Endothelial cell of umbilical vein (primary cell): ENCODE measurements around the gene USP48. TPM values are rescaled to one million over a fixed set of nuclear protein-coding genes. Genes with fewer than 3 reads are reported as not detected.
A peak's percentile ranks its signal among the peaks of the same experiment; 100 is the strongest.

ENCODE experiments used
- BruUV-seq: library from RNA; stranded (reverse); fragments of 400-500 nt; replicated peaks from 2 replicates; lab custom pipeline; 2021; lab: Mats Ljungman, UMichigan
- CTCF ChIA-PET: fragments of 300-600, 350-600 bp; sonication (Branson Sonifier 250); formaldehyde crosslinking; loops from one replicate; lab custom pipeline; 2021; ENCODE audit warnings: antibody characterized with exemption, inconsistent platforms; lab: Charles Lee
- POLR2A ChIA-PET: fragments of 300-600, 350-600 bp; sonication (Branson Sonifier 250); formaldehyde crosslinking; loops from one replicate; lab custom pipeline; 2021; ENCODE audit warnings: antibody characterized with exemption, inconsistent platforms; lab: Charles Lee
- DNase-seq: peaks from one replicate; pipeline ENCODE4 v3.0.0-alpha.2; 2011; ENCODE audit warnings: low read depth, low spot score
- FAIRE-seq: peaks from 2 replicates; lab custom pipeline; 2011; peaks lifted over from hg19 to GRCh38; lab: Jason Lieb, UNC
- H2AFZ ChIP-seq: 2 replicates; pipeline ENCODE4 v1.6.0; 2012; ENCODE audit warnings: low read depth, low read length, control low read depth, inconsistent platforms
- H3K27ac ChIP-seq: 2 replicates; pipeline ENCODE4 v1.5.1; 2011; ENCODE audit warnings: low read depth, mild to moderate bottlenecking, control low read depth, low read length, moderate library complexity; ENCODE audit not compliant: insufficient read depth
- H3K27me3 ChIP-seq, 2 experiments: 2 replicates each; pipeline versions ENCODE4 v1.6.0 to v1.6.1; 2011; ENCODE audit warnings: low read length in 2 of 2, mixed read lengths in 1 of 2; ENCODE audit not compliant: control insufficient read depth in 2 of 2, insufficient read depth in 2 of 2
- H3K36me3 ChIP-seq, 2 experiments: 2 replicates in 1 of 2; 3 replicates in 1 of 2; pipeline ENCODE4 v1.5.1; 2011; ENCODE audit warnings: low read length in 2 of 2, mild to moderate bottlenecking in 1 of 2, moderate library complexity in 1 of 2; ENCODE audit not compliant: control insufficient read depth in 2 of 2, insufficient read depth in 2 of 2; ENCODE audit errors: extremely low read depth in 1 of 2
- H3K4me1 ChIP-seq: 3 replicates; pipeline ENCODE4 v1.5.1; 2011; ENCODE audit warnings: mild to moderate bottlenecking, low read length; ENCODE audit not compliant: control insufficient read depth, insufficient read depth; ENCODE audit errors: extremely low read depth
- H3K4me2 ChIP-seq: 2 replicates; pipeline ENCODE4 v1.6.1; 2011; ENCODE audit warnings: low read length, control low read depth, mixed read lengths; ENCODE audit not compliant: insufficient read depth
- H3K4me3 ChIP-seq, 3 experiments: fragments of 200-600 bp in 1 of 3; sonication (generic), shearing (Covaris generic) in 1 of 3; replicated peaks in 1 of 3; 2 replicates each; pipeline ENCODE4 v1.5.1; 2011 to 2016; ENCODE audit warnings: control low read depth in 3 of 3, low read length in 3 of 3, mild to moderate bottlenecking in 2 of 3, inconsistent platforms in 1 of 3, low read depth in 1 of 3, moderate library complexity in 1 of 3; ENCODE audit not compliant: insufficient read depth in 1 of 3
- H3K79me2 ChIP-seq: 2 replicates; pipeline ENCODE4 v1.6.0; 2012; ENCODE audit warnings: low read length, inconsistent platforms; ENCODE audit not compliant: control insufficient read depth, insufficient read depth
- H3K9ac ChIP-seq: replicated peaks from 2 replicates; pipeline ENCODE3; 2011; ENCODE audit warnings: low read length, control low read depth; ENCODE audit not compliant: insufficient read depth; ENCODE audit errors: extremely low read depth
- H3K9me1 ChIP-seq: replicated peaks from 3 replicates; pipeline ENCODE4 v1.6.0; 2011; ENCODE audit warnings: mild to moderate bottlenecking, low read length; ENCODE audit not compliant: control insufficient read depth, insufficient read depth; ENCODE audit errors: extremely low read depth
- H3K9me3 ChIP-seq: replicated peaks from 2 replicates; pipeline ENCODE4 v1.5.1; 2012; ENCODE audit warnings: low read length, inconsistent platforms; ENCODE audit not compliant: control insufficient read depth, insufficient read depth
- H4K20me1 ChIP-seq: replicated peaks from 2 replicates; pipeline ENCODE3; 2011; ENCODE audit warnings: mild to moderate bottlenecking, low read length; ENCODE audit not compliant: control insufficient read depth, insufficient read depth; ENCODE audit errors: extremely low read depth
- CTCF ChIP-seq, 2 donors: IDR thresholded peaks; 1 replicate in 1 of 2; 2 replicates in 1 of 2; pipeline ENCODE4 v1.5.1; 2011; ENCODE audit warnings: low read length in 2 of 2, mild to moderate bottlenecking in 2 of 2, moderate library complexity in 2 of 2, control low read depth in 1 of 2, inconsistent platforms in 1 of 2, low read depth in 1 of 2; ENCODE audit not compliant: insufficient read depth in 1 of 2; ENCODE audit errors: extremely low read depth in 1 of 2
- EZH2 ChIP-seq: IDR thresholded peaks from 2 replicates; pipeline ENCODE4 v1.6.1; 2012; ENCODE audit warnings: borderline replicate concordance, low read depth, mild to moderate bottlenecking, moderate library complexity, low read length, inconsistent platforms; ENCODE audit not compliant: severe bottlenecking
- FOS ChIP-seq: IDR thresholded peaks from 2 replicates; pipeline ENCODE4 v1.6.1; 2011; ENCODE audit warnings: mild to moderate bottlenecking, low read length, moderate library complexity, borderline replicate concordance; ENCODE audit not compliant: insufficient read depth
- GATA2 ChIP-seq: IDR thresholded peaks from 2 replicates; pipeline ENCODE4 v1.7.0; 2011; ENCODE audit warnings: low read depth, mild to moderate bottlenecking, moderate library complexity, mixed read lengths, low read length; ENCODE audit not compliant: insufficient read length, insufficient read depth
- JUN ChIP-seq: IDR thresholded peaks from 2 replicates; pipeline ENCODE4 v1.6.1; 2011; ENCODE audit warnings: borderline replicate concordance, low read depth; ENCODE audit not compliant: insufficient read length, insufficient read depth
- MAX ChIP-seq: IDR thresholded peaks from 2 replicates; pipeline ENCODE4 v1.6.1; 2011; ENCODE audit not compliant: insufficient read depth, insufficient read length
- POLR2AphosphoS5 ChIP-seq: IDR thresholded peaks from 2 replicates; pipeline ENCODE4 v1.6.1; 2012; ENCODE audit warnings: low read depth, mild to moderate bottlenecking, control low read depth, low read length, moderate library complexity; ENCODE audit not compliant: insufficient read depth
- dilution Hi-C: fragments of 300-500 bp; cut with MboI; formaldehyde crosslinking; loops from one replicate; pipeline ENCODE4 v1.15.0; 2019; ENCODE audit warnings: low sequenced_read_pairs; ENCODE audit not compliant: extremely low pct_ligation_motif_present
- intact Hi-C: fragments of 100-400 bp; cut with micrococcal nuclease; formaldehyde crosslinking; loops from one replicate; pipeline ENCODE4 v1.10.0; 2022
- polyA plus RNA-seq, 4 experiments: library from polyadenylated mRNA; depleted of rRNA in 3 of 4; stranded (reverse) in 3 of 4; unstranded in 1 of 4; fragments of >200 nt; gene quantifications; 2 replicates each; pipeline versions ENCODE4 v1.2.1 to v1.2.3, GENCODE V29; 2011 to 2012; ENCODE audit warnings: missing spikeins in 1 of 4
- total RNA-seq: library from RNA; stranded (reverse); gene quantifications from 2 replicates; pipeline ENCODE4 v1.2.3, GENCODE V29; 2021

Gene USP48
- total and polyA plus RNA-seq, 2 donors (not counting 3 experiments of a cell fraction or from before 2014, with no cell fraction given): 27.2 to 149 TPM

DNA sequence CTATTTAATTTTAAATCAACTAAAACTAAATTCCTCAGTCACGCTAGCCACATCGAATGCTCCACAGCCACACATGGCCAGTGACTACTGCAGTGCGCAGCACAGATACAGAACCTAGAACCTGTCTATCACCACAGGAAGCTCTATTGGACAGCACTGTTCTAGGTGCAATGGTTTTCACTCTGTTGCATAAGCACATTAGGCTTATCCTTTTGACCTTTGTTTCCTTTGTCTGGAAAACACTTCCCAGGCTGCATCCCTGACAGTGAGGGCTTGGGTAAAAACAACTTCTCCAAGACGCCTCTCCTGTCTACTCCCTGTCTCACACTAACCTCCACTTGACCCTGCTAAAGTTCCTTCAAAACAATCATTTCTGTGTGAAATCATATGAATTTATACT is 80.2 kb downstream of the USP48 start:
- FAIRE-seq (no peak), DNase-seq (peak; percentile 12)
- no peaks in the 10 kb centered on the region for H3K9me1 ChIP-seq
- H3K27ac ChIP-seq: no peak overlapping the region
- no peak overlapping the region for H3K9ac ChIP-seq
- BruUV-seq: no TSS peak
- intact Hi-C loops (loop anchor here (1.0 to 10.0 kb wide), 3 partner anchors 80 to 322 kb away; no protein-coding TSS in a partner anchor), dilution Hi-C loops (no loop called here)
- H3K4me1 ChIP-seq: peaks cover 20% of the 10 kb centered on the region
- H3K4me3 ChIP-seq: no peak overlapping the region
- no peaks in the 10 kb centered on the region for H3K9me3 ChIP-seq
- peaks cover 19% of the 10 kb centered on the region for H3K79me2 ChIP-seq
- ChIA-PET POLR2A (no interaction called here), CTCF (interaction anchor here (1.0 to 2.6 kb wide), 7 partner anchors 9 to 79 kb away, joined by 3 to 28 read pairs (median 5); partner anchors contain the start of gene USP48)
- H3K36me3 ChIP-seq: peaks cover 16 to 43% of the 10 kb centered on the region in 2 experiments
- H2AFZ ChIP-seq: no peak overlapping the region
- H4K20me1 ChIP-seq: no peaks in the 10 kb centered on the region
- TF ChIP-seq JUN (no peak), MAX (no peak), GATA2 (no peak), POLR2AphosphoS5 (no peak), CTCF (IDR thresholded peaks at IDR 0.05; ENCODE audit: extremely low read depth in 1 of 2, insufficient read depth in 1 of 2, low read depth in 1 of 2, low read length in 2 of 2) (no peak), FOS (no peak), EZH2 (no peak)
- H3K27me3 ChIP-seq: no peaks in the 10 kb centered on the region
- no peak overlapping the region for H3K4me2 ChIP-seq
